Stimulated activated CD8-positive, alpha-beta memory T cell treated with anti-CD3 and anti-CD28 coated beads, Interleukin-15, amount 100 ng/mL, for 4 hours (primary cell): ENCODE measurements around the gene SLC34A1.
"Not testable (repeated sequence)": the region's sequence is repeated elsewhere in the genome, so short reads cannot be mapped to it uniquely, and the experiment has no call there.

ENCODE experiments used
- DNase-seq, 2 donors: peaks; one replicate each; pipeline ENCODE4 v3.0.0-alpha.2; 2020; ENCODE audit warnings: low read depth in 2 of 2

Gene SLC34A1

GRCh38 chr5:177410575-177410974 lies 26.3 kb downstream of the SLC34A1 start:
- no peak for DNase-seq

- no peak for DNase-seq
Observed at GRCh38 chr5:177412603-177413233, 28.5 kb downstream of the SLC34A1 start.

- DNase-seq: no peak
Observed at GRCh38 chr5:177414481-177414880, 30.2 kb downstream of the SLC34A1 start.

DNA sequence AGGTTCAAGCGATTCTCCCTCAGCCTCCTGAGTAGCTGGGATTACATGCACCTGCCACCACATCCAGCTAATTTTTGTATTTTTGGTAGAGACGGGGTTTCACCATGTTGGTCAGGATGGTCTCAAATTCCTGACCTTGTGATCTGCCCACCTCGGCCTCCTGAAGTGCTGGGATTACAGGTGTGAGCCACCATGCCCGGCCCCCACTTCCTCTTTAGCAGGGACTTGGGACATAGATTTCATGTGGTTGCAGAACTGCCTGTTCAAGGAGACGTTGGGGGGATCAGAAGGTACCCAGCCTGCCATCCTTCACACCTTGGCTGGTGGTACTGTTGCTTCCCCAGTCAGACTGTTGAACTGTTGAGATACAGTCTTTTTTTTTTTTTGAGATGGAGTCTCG lies 32.8 kb downstream of the SLC34A1 start:
- not testable (repeated sequence) for DNase-seq

DNA sequence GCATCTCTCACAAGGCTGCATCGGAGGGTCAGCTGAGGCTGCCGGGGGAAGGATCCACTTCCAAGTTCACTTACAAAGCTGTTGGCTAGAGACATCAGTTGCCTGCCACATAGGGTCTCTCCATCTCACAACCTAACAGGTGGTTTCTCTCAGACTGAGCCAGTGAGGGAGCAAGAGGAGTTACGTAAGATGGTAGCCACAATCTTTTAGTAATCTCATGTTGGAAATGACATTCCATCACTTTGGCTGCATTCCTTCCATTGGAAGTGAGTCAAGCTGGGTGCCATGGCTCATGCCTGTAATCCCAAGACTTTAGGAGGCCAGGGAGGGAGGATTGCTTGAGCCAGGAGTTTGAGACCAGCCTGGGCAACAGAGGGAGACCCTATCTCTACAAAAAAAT lies 34.8 kb downstream of the SLC34A1 start:
- no peak for DNase-seq

DNA sequence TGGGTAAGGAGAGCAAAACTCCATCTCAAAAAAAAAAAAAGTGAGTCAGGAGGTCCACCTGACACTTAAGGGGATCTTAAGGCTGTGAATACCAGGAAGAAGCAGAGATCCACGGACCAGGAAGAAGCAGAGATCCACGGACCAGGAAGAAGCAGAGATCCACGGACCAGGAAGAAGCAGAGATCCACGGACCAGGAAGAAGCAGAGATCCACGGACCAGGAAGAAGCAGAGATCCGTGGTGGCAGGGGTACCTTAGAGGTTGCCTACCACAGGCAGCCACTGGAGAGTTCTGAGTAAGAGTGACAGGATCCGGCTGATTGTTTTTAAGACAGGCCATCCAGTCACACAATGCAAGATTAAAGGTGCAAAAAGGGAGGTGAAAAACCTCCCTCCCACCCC lies 36.2 kb downstream of the SLC34A1 start:
- not testable (repeated sequence) for DNase-seq

DNA sequence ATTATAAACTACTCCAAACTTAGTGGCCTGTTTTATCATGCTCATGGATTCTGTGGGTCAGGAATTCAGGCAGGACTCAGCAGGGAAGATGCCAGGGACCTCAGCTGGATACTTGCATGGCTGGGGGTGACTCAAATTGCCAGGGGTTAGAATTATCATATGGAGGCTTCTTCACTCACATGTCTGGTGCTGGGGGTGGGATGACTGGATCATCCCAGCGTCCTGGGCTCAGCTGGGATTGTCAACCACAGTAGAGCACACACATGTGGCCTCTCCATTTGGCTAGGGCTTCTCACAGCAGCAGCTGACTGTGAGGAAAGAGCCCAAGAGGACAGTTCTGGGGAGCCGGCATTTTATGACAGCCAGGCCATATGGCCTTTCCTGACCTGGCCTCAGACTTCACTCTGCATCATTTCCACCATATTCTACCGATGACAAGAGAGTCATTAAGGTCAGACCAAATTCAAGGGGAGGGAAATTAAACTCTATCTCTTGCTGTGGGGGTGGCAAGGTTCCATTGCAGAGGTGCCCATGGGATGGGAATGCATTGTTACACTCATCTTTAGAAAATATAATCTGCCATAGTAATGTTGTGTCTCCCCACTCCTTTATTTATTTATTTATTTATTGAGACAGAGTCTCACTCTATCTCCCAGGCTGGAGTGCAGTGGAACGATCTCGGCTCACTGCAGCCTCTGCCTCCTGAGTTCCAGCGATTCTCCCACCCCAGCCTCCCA lies 37.0 kb downstream of the SLC34A1 start:
- DNase-seq: no peak

GRCh38 chr5:177423671-177424070 lies 39.4 kb downstream of the SLC34A1 start:
- DNase-seq: no peak

DNA sequence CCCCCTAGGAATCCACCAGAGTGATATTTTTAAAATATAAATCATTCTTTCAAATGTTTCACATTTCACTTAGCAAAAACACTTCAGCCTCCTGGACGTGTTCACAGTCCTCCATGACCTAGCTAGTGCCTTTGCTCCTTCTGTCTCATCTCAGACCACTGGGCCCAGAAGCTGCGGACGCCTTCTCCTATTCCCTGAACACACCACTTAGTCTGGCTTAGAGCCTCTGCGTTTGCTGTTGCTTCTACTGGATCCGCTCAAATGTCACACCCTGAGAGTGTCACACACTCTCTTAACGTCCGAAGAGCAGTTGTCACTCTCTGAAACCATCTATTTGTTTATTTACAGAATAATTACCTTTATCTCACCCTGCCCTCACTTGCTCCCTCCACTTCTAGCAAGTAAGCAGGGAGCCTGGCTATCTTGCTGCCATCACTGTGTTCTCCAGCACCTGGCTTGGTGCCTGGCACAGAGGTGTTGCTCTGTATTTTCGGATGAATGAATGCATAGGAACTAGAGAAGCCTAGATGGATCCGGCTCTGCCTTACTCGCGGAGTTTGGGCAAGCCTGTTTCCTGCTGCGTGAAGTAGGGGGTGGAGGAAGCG lies 41.1 kb downstream of the SLC34A1 start:
- no peak for DNase-seq

DNA sequence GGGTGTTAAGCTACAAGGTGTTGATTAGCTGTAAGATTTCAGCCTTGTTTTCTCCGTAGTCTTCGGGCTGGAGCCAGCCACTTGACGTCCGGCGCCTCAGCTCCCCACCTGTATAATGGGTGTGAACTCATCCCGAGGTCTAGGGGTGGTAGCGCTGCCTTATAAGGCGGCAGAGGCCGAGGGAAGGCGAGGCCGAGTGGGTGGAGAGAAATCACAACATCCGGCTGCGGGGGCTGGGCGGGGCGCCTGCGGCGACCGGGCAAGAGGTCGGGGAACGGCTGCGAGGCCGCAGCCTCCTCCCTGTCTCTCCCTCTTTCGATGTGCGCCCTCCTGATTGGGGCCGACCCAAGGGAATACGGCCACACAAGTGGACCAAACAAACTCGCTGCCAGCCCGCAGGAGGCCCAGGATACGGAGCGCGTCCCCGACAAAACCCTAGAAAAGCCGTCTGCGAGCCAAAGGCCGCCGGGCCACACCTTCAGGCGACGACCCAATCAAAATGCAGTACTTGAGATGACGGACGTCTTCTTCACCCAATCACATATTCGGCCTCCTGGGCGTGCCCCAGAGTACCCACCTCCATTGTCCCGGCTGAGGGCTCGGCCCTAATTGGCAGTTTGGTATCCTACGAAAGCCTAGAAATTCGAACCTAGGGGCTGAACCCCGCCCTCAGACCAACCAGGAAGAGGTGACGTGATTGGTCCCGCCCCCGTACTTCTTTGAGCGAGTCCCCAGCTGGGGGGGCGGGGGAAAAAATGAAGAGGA lies 41.7 kb downstream of the SLC34A1 start:
- DNase-seq: peak; percentile 97 to 99

DNA sequence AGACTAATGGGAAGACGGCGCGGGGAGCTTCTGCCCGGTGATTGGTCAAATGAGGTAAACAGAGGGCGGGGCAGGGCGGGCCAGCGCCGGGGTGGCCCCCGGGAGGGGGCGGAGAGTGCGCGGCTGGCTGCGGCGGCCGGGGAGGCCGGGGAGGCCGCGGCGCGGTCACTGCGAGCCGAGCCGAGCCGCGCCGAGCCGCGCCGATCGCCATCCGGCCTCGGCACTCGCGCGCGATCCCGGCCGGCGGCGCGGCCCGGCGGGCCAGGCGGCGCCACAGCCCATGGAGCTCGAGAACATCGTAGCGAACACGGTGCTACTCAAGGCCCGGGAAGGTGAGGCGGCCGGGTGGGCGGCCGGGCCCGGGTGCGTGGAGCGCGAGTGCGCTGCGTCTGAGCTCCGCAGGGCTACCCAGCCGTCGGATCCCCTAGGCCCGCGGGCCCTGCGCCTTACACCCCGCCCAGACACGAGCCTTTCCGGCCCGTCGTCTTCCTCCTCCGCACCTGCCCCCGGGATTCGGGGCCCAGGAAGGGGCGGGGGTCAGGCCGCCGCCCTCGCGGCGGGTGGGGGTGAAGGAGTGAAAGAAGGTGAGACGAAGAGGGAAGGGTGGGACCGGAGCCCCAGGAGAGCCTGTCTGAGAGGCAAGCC lies 42.5 kb downstream of the SLC34A1 start, which contains the start of gene GRK6:
TSS of gene GRK6 (plus strand) at position 111 of the 645 bp plus-strand sequence. CDS start at position 281, 170 bp downstream.
- DNase-seq: peak in 1 of 2 donors; percentile 45

GRCh38 chr5:177427211-177427822 lies 43.1 kb downstream of the SLC34A1 start:
- DNase-seq: no peak

- no peak for DNase-seq
Observed at GRCh38 chr5:177427919-177428573, 43.8 kb downstream of the SLC34A1 start.

DNA sequence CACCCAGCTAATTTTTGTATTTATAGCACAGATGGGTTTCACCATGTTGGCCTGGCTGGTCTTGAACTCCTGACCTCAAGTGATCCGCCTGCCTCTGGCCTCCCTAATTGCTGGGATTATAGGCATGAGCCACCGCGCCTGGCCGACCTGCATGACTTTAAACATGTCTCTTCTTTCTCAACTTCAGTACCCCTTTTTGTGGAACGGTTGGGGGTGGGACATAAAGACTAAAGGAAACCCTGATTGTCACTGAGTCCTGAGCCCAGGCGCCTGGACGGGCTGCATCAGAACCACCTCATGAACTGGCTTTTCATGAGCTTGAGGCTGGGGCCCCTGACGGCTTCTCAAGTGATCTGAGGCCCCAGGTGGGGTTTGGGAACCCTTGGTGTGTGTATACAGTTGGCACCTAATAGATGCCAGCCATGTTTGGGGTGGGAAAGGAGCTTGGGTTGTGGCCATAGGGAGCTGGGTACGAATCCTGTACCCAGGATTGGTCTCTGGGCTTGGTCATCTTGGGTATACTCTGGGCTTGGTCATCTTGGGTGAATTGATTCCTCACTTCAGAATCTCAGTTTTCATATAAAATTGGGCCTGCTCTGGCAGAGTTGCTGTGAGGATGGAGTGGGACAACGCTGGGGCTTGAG lies 44.5 kb downstream of the SLC34A1 start:
- DNase-seq: no peak

DNA sequence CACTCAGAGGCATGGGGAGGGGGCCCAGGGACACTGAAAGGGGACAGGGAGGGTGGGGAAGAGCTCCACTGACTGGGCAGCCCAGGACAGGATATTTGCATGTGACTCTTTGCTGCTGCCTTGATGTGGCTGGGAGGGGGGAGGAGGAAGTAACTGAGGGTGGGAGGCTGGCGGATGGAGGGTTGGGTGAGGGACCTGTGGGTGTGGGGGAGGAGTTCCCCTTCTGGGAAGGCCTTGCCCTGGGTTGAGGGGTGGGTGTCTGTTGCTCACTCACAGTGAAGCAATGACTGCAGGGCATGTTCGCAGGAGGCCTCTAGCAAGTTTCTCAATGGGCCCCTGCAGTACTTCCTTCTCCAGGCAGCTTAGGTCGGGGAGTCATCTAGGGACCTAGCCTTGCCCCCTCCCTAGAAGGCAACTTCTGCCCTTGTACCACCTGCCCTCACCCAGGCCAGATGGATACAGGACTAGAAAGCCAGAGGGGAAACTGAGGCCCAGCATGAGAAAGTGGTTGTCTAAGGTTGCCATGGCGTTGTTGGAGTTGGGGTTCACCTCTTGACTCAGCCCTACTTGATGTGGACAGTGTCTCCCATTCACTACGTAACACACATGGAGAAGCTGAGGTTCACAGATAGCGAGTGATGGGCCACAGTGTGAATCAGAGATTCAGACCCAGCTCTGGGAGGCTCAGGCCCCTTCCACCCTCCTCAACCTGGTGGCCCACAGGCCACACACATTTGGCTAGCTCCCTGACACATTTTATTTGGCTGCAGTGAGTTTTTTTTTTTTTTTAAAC lies 45.2 kb downstream of the SLC34A1 start:
- peak; percentile 80 to 90 for DNase-seq

DNA sequence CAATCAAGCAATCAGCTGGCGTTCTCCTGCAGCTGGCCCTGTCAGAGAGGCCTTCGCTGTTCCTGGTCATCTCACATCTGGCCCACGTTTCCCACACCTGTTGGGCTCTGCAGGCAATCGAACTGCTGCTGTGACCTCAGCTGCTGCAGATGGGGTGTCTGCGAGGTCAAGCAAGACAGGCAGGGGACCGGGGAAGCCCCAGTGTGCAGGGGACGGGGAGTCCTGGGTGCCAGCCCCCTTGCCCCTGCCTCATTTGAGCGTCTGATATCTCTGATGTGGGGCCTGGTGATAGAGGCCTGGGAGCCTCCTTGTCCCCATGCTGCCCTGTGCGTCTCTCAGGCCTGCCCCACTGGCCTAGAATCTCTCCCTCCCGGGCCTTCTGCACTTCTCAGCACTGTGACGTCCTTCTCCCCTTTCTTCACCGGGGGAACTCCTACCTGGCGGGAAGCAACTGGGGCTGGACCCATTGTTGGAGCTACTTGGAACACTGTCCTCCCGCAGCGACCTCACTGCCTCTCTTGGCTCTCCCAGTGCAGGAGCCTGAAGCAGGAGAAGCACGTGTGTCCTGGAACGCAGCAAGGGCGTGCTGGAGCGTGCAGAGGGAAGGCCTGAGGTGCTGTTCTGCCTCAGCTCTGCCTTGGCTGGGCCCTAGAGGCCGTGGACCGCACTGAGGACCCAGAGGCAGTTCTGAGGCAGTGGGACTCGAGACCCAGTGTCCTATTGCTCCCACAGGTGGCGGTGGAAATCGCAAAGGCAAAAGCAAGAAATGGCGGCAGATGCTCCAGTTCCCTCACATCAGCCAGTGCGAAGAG lies 46.1 kb downstream of the SLC34A1 start:
- no peak for DNase-seq

- DNase-seq: no peak
Observed at GRCh38 chr5:177430972-177431316, 46.7 kb downstream of the SLC34A1 start.

DNA sequence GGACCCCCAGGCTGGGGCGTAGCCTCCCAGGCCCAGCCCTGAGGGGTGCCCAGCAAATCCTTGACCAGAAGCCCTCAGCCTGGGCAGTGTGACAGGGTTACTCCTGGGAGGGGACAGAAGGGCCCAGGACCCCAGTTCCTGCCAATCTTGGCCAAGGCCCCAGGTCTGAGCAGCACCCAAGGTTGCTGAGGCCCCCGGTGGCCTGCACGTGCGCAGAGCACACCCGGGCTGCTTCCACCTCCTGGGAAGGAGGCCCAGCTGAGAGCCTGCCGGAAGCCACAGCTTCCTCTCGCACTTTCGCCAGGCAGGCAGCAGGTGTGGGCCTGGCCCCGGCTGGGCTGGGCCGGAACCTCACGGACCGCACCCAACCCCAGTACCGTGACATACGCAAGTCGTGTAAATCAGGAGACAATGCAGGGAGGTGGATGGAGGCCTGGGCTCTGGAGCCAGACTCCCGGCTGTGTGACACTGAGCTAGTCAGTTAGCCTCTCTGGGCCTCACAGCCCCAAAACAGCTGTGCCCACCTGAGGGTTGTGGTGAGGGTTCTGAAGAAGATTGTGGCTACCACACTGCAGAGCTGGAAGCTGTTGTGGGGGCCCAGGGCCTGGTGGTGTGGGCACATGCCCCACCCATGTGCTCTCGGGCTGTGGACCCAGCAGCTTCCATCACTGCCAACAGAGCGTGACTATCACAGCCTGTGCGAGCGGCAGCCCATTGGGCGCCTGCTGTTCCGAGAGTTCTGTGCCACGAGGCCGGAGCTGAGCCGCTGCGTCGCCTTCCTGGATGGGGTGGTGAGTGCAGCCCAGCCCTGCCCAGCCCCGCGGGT lies 47.3 kb downstream of the SLC34A1 start:
- DNase-seq: no peak
